RWPE1 (cell line): ENCODE data around the gene CCDC157.
A peak's percentile ranks its signal among the peaks of the same experiment; 100 is the strongest.

ENCODE experiments used
- CTCF ChIA-PET: fragments of 350-600 bp; sonication (Branson Sonifier 250); formaldehyde crosslinking; extraction: SDS; loops from one replicate; lab custom pipeline; 2021; lab: Yijun Ruan, JAX
- POLR2A ChIA-PET: fragments of 400-600 bp; formaldehyde crosslinking; extraction: SDS; loops from one replicate; lab custom pipeline; 2020; ENCODE audit warnings: antibody characterized with exemption; ENCODE audit not compliant: low non-redundant PET; lab: Yijun Ruan, JAX
- DNase-seq: peaks from one replicate; pipeline ENCODE4 v3.0.0; 2012; ENCODE audit warnings: low spot score
- H3K27ac ChIP-seq: fragments of 450-650 bp; 2 replicates; pipeline ENCODE4 v1.5.1; 2017
- CTCF ChIP-seq: fragments of 450-650 bp; conservative IDR thresholded peaks from 2 replicates; pipeline ENCODE4 v1.5.1; 2017; ENCODE audit warnings: low read depth, mild to moderate bottlenecking

The CCDC157 gene

GRCh38 chr22:30371321-30371720 lies 14.5 kb downstream of the CCDC157 start:
- no peak overlapping the region for H3K27ac ChIP-seq
- ChIA-PET CTCF (no interaction called here), POLR2A (no interaction called here)
- TF ChIP-seq CTCF, result no peak
- DNase-seq, result no peak

- ChIA-PET CTCF (no interaction called here), POLR2A (no interaction called here)
- no peak for DNase-seq
- TF ChIP-seq CTCF, result no peak
- no peak overlapping the region for H3K27ac ChIP-seq
Measured at GRCh38 chr22:30371981-30372380, 15.2 kb downstream of the CCDC157 start.

- no peak for TF ChIP-seq CTCF
- no peak for DNase-seq
- H3K27ac ChIP-seq, result no peak overlapping the region
- POLR2A ChIA-PET, result no interaction called here
- CTCF ChIA-PET, result no interaction called here
Measured at GRCh38 chr22:30372915-30373314, 16.1 kb downstream of the CCDC157 start.

GRCh38 chr22:30373331-30374325 lies 16.8 kb downstream of the CCDC157 start:
- TF ChIP-seq CTCF, result no peak
- CTCF ChIA-PET, result interaction anchor here (0.5 to 1.1 kb wide), 4 partner anchors 16 to 877 kb away, joined by 3 read pairs; no protein-coding TSS in a partner anchor
- DNase-seq, result no peak
- H3K27ac ChIP-seq, result no peak overlapping the region
- POLR2A ChIA-PET, result no interaction called here

GRCh38 chr22:30375312-30375849 lies 18.6 kb downstream of the CCDC157 start:
- ChIA-PET CTCF (interaction anchor here (1.1 kb wide), 1 partner anchor 17 kb away, joined by 3 read pairs; no protein-coding TSS in a partner anchor), POLR2A (no interaction called here)
- TF ChIP-seq CTCF, result no peak
- peak overlapping the region; percentile 12; the same call in 1 of the 2 replicates for H3K27ac ChIP-seq
- DNase-seq, result no peak

- TF ChIP-seq CTCF, result no peak
- no peak for DNase-seq
- CTCF ChIA-PET, result no interaction called here
- POLR2A ChIA-PET, result no interaction called here
- no peak overlapping the region for H3K27ac ChIP-seq
Measured at GRCh38 chr22:30380011-30380410, 23.2 kb downstream of the CCDC157 start.
